ENCODE measurements around the gene TCP11L2.

TCP11L2 gene

GRCh38 chr12:106329231-106329982 lies 26.9 kb downstream of the TCP11L2 start:
- DNase-seq (ENCODE audit: low read depth), result peak; percentile 52
- peak overlapping the region; percentile 29 for H3K9ac ChIP-seq (ENCODE audit: low read length)
- no peaks in the 10 kb centered on the region for H3K27me3 ChIP-seq (replicated peaks; ENCODE audit: control insufficient read depth, insufficient read depth, low read length)
- no peak overlapping the region for H3K4me3 ChIP-seq (ENCODE audit: low read length)
- peaks cover 23% of the 10 kb centered on the region for H3K36me3 ChIP-seq (ENCODE audit: control insufficient read depth, insufficient read depth, low read length, severe bottlenecking)
- H3K9me3 ChIP-seq (ENCODE audit: control insufficient read depth, low read length), result no peaks in the 10 kb centered on the region
- H3K4me1 ChIP-seq (ENCODE audit: control insufficient read depth, insufficient read depth, low read length), result peaks cover 18% of the 10 kb centered on the region

- Histone ChIP-seq H3K9ac (ENCODE audit: low read length) (no peak overlapping the region), H3K27me3 (replicated peaks; ENCODE audit: control insufficient read depth, insufficient read depth, low read length) (no peaks in the 10 kb centered on the region), H3K4me1 (ENCODE audit: control insufficient read depth, insufficient read depth, low read length) (peaks cover 30% of the 10 kb centered on the region), H3K9me3 (ENCODE audit: control insufficient read depth, low read length) (no peaks in the 10 kb centered on the region), H3K36me3 (ENCODE audit: control insufficient read depth, insufficient read depth, low read length, severe bottlenecking) (peaks cover 8% of the 10 kb centered on the region), H3K4me3 (ENCODE audit: low read length) (no peak overlapping the region)
- DNase-seq (ENCODE audit: low read depth), result no peak
These were observed 29.1 kb downstream of the TCP11L2 start for GRCh38 chr12:106331599-106331998.

DNA sequence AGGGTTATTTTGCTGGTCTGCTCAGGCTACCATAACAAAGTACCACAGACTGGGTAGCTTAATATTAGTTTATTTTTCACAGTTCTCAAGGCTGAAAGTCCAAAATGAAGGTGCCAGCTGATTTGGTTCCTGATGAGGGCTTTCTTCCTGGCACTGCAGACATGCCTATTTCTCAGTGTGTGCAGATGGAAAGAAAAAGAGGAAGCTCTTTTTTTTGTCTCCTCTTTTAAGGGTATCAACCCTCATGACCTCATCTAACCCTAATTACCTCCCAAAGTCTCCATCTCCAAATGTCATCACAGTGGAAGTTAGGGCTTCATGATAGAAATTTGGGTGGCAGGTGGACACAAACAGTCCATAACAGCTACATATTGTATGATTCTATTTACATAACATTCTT lies 30.0 kb downstream of the TCP11L2 start:
- no peaks in the 10 kb centered on the region for H3K9me3 ChIP-seq (ENCODE audit: control insufficient read depth, low read length)
- H3K36me3 ChIP-seq (ENCODE audit: control insufficient read depth, insufficient read depth, low read length, severe bottlenecking), result peaks cover 8% of the 10 kb centered on the region
- peaks cover 36% of the 10 kb centered on the region for H3K4me1 ChIP-seq (ENCODE audit: control insufficient read depth, insufficient read depth, low read length)
- DNase-seq (ENCODE audit: low read depth), result no peak
- H3K4me3 ChIP-seq (ENCODE audit: low read length), result no peak overlapping the region
- H3K9ac ChIP-seq (ENCODE audit: low read length), result no peak overlapping the region
- no peaks in the 10 kb centered on the region for H3K27me3 ChIP-seq (replicated peaks; ENCODE audit: control insufficient read depth, insufficient read depth, low read length)

- Histone ChIP-seq H3K27me3 (replicated peaks; ENCODE audit: control insufficient read depth, insufficient read depth, low read length) (no peaks in the 10 kb centered on the region), H3K9me3 (ENCODE audit: control insufficient read depth, low read length) (no peaks in the 10 kb centered on the region), H3K36me3 (ENCODE audit: control insufficient read depth, insufficient read depth, low read length, severe bottlenecking) (peaks cover 8% of the 10 kb centered on the region), H3K4me1 (ENCODE audit: control insufficient read depth, insufficient read depth, low read length) (peaks cover 36% of the 10 kb centered on the region), H3K9ac (ENCODE audit: low read length) (no peak overlapping the region), H3K4me3 (ENCODE audit: low read length) (no peak overlapping the region)
- no peak for DNase-seq (ENCODE audit: low read depth)
These were observed 30.5 kb downstream of the TCP11L2 start for GRCh38 chr12:106333010-106333409.

GRCh38 chr12:106333756-106334155 lies 31.2 kb downstream of the TCP11L2 start:
- no peaks in the 10 kb centered on the region for H3K9me3 ChIP-seq (ENCODE audit: control insufficient read depth, low read length)
- H3K36me3 ChIP-seq (ENCODE audit: control insufficient read depth, insufficient read depth, low read length, severe bottlenecking), result peaks cover 8% of the 10 kb centered on the region
- no peak for DNase-seq (ENCODE audit: low read depth)
- no peaks in the 10 kb centered on the region for H3K27me3 ChIP-seq (replicated peaks; ENCODE audit: control insufficient read depth, insufficient read depth, low read length)
- no peak overlapping the region for H3K4me3 ChIP-seq (ENCODE audit: low read length)
- H3K9ac ChIP-seq (ENCODE audit: low read length), result no peak overlapping the region
- peaks cover 36% of the 10 kb centered on the region for H3K4me1 ChIP-seq (ENCODE audit: control insufficient read depth, insufficient read depth, low read length)

DNA sequence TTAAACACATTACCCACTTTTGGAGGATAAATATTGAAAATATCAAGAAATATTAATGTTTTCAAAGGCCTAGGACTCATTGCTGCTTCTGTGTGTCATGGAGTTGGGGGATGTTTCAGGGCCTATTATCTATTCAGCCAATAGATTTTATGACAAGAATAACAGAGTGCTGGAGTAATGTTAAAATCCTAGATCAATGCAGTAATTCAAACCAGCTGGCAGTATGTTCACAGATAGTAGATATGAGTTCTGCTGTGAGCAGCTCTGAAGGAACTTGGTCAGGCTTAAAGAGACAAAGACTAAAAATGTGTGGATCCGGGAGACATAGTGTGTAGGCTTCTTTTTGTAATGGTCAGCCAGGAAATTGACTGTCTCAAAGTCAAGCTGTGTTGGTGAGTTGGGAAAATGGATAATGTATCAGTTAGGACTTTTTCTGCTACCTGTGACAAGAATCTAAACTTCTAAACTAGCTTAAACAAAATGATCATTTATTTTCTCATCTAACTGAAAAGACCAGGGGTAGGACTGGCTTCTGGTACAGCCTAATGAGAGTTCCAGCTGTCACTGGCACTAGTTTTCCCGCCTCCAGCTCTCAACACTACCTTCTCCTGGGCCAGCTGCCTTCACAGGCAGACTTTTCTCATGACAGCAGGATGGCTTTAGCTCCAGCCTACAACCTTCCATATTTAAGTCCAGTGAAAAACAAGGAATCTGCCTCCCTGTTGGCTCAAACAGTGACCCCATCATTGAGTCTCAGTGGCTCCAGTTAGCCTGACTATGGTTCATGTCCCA lies 38.7 kb downstream of the TCP11L2 start:
- Histone ChIP-seq H3K27me3 (replicated peaks; ENCODE audit: control insufficient read depth, insufficient read depth, low read length) (no peaks in the 10 kb centered on the region), H3K9ac (ENCODE audit: low read length) (peak overlapping the region; percentile 22), H3K4me1 (ENCODE audit: control insufficient read depth, insufficient read depth, low read length) (peaks cover 39% of the 10 kb centered on the region), H3K36me3 (ENCODE audit: control insufficient read depth, insufficient read depth, low read length, severe bottlenecking) (peaks cover 2% of the 10 kb centered on the region), H3K4me3 (ENCODE audit: low read length) (no peak overlapping the region), H3K9me3 (ENCODE audit: control insufficient read depth, low read length) (no peaks in the 10 kb centered on the region)
- DNase-seq (ENCODE audit: low read depth), result peak; percentile 75

DNA sequence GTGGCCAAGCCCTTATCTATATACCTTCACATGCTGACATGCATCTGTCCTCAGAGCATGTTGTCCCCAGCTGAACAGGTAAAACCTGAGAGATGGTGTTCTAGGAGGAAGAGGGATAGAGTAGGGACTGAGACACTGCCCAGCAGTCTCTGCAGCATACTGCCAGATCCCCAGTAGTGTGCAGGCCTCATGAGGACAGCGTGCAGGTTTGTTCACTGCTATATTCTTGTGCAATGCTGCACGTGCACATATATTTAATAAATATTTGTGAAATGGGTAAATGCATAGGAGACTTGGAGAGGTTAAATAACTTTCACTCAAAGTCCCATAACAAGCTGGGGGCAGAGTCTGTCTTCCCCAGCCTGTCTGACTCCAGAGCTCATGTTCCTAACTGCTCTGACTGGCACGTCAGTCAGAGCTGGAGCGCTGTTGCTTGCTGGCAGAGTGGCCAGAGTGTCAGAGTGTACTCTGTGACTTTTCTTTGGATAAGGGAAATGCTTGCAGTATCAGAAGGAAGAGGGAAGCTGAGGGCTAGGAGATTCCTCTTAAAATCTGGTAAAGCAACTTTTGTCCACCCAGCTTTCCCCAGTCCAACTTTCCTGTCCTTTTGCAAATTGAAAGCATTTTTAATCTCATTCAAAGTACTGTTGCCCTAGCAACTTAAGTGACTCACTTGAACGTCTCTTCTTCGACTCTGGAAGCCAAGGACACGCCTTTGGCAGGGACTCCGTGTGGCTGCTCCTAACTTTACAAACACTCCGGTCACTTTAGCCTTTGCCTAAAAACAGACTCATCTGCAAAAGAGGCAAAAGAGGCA lies 40.1 kb downstream of the TCP11L2 start:
- peak; percentile 90 for DNase-seq (ENCODE audit: low read depth)
- Histone ChIP-seq H3K9me3 (ENCODE audit: control insufficient read depth, low read length) (no peaks in the 10 kb centered on the region), H3K4me3 (ENCODE audit: low read length) (peak overlapping the region; percentile 70), H3K27me3 (replicated peaks; ENCODE audit: control insufficient read depth, insufficient read depth, low read length) (no peaks in the 10 kb centered on the region), H3K4me1 (ENCODE audit: control insufficient read depth, insufficient read depth, low read length) (peaks cover 30% of the 10 kb centered on the region), H3K36me3 (ENCODE audit: control insufficient read depth, insufficient read depth, low read length, severe bottlenecking) (peaks cover 7% of the 10 kb centered on the region), H3K9ac (ENCODE audit: low read length) (peak overlapping the region; percentile 75)

DNA sequence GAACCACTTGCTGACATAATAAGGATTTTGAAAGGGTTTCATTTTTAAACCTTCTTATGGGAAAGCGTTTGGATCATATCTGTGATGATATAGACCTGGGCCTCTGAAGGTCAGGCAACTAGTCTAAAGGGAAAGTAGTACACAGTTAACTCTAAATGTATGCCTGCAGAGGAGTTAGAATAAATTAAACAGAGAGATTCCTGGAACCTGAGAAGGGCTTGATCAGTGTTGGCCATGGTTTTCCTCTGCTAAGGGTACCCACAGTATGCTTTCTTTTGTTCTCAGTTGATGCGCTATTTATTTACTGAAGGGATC lies 40.6 kb downstream of the TCP11L2 start:
- Histone ChIP-seq H3K9me3 (ENCODE audit: control insufficient read depth, low read length) (no peaks in the 10 kb centered on the region), H3K27me3 (replicated peaks; ENCODE audit: control insufficient read depth, insufficient read depth, low read length) (no peaks in the 10 kb centered on the region), H3K9ac (ENCODE audit: low read length) (peak overlapping the region; percentile 75), H3K4me3 (ENCODE audit: low read length) (peak overlapping the region; percentile 70), H3K36me3 (ENCODE audit: control insufficient read depth, insufficient read depth, low read length, severe bottlenecking) (peaks cover 7% of the 10 kb centered on the region), H3K4me1 (ENCODE audit: control insufficient read depth, insufficient read depth, low read length) (peaks cover 30% of the 10 kb centered on the region)
- DNase-seq (ENCODE audit: low read depth), result no peak

DNA sequence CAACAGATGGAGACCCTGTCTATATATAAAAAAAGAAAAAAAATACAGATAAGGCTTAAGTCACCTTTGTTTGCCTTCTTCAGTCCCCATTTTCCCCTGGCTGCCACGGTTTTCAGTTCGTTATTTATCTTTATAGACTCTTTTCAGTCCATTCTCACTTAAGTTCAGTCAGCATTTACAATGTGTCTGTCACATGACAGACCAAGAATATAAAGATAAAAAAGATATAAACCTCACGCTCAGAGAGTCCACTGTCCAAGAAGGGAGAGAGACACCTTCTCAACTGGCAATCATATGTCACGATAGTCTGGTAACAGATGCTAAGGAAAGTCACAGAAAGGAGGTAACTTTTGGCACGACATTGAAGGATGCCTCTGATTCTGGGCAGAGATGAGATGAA lies 41.6 kb downstream of the TCP11L2 start:
- Histone ChIP-seq H3K36me3 (ENCODE audit: control insufficient read depth, insufficient read depth, low read length, severe bottlenecking) (peaks cover 7% of the 10 kb centered on the region), H3K9ac (ENCODE audit: low read length) (no peak overlapping the region), H3K4me3 (ENCODE audit: low read length) (no peak overlapping the region), H3K27me3 (replicated peaks; ENCODE audit: control insufficient read depth, insufficient read depth, low read length) (no peaks in the 10 kb centered on the region), H3K9me3 (ENCODE audit: control insufficient read depth, low read length) (no peaks in the 10 kb centered on the region), H3K4me1 (ENCODE audit: control insufficient read depth, insufficient read depth, low read length) (peaks cover 30% of the 10 kb centered on the region)
- DNase-seq (ENCODE audit: low read depth), result no peak

GRCh38 chr12:106345746-106346145 lies 43.2 kb downstream of the TCP11L2 start:
- H3K4me1 ChIP-seq (ENCODE audit: control insufficient read depth, insufficient read depth, low read length), result peaks cover 29% of the 10 kb centered on the region
- peaks cover 7% of the 10 kb centered on the region for H3K36me3 ChIP-seq (ENCODE audit: control insufficient read depth, insufficient read depth, low read length, severe bottlenecking)
- H3K4me3 ChIP-seq (ENCODE audit: low read length), result no peak overlapping the region
- H3K27me3 ChIP-seq (replicated peaks; ENCODE audit: control insufficient read depth, insufficient read depth, low read length), result no peaks in the 10 kb centered on the region
- H3K9ac ChIP-seq (ENCODE audit: low read length), result no peak overlapping the region
- DNase-seq (ENCODE audit: low read depth), result no peak
- H3K9me3 ChIP-seq (ENCODE audit: control insufficient read depth, low read length), result no peaks in the 10 kb centered on the region

- Histone ChIP-seq H3K4me3 (ENCODE audit: low read length) (no peak overlapping the region), H3K36me3 (ENCODE audit: control insufficient read depth, insufficient read depth, low read length, severe bottlenecking) (peaks cover 7% of the 10 kb centered on the region)
- DNase-seq (ENCODE audit: low read depth), result no peak
These were observed 45.9 kb downstream of the TCP11L2 start for GRCh38 chr12:106348411-106348810.

More at GRCh38 chr12:106348411-106348810, 45.9 kb downstream of the TCP11L2 start:
- Histone ChIP-seq H3K4me1 (ENCODE audit: control insufficient read depth, insufficient read depth, low read length) (peaks cover 4% of the 10 kb centered on the region), H3K27me3 (replicated peaks; ENCODE audit: control insufficient read depth, insufficient read depth, low read length) (no peaks in the 10 kb centered on the region), H3K9me3 (ENCODE audit: control insufficient read depth, low read length) (no peaks in the 10 kb centered on the region), H3K9ac (ENCODE audit: low read length) (no peak overlapping the region)
